Head of caudate nucleus (tissue), 42 donors: ENCODE results near the gene CUTA.
"Not testable (repeated sequence)": the region's sequence is repeated elsewhere in the genome, so short reads cannot be mapped to it uniquely, and the experiment has no call there.

ENCODE experiments used
- DNase-seq, 42 donors: peaks; one replicate each; pipeline versions ENCODE4 v3.0.0 to v3.0.0-alpha.2; 2020 to 2021; ENCODE audit warnings: mixed read lengths in 7 of 42
- intact Hi-C: fragments of 100-400 bp; cut with DNase I; formaldehyde crosslinking; loops from one replicate; pipeline ENCODE4 v1.15.0; 2022

CUTA gene

DNA sequence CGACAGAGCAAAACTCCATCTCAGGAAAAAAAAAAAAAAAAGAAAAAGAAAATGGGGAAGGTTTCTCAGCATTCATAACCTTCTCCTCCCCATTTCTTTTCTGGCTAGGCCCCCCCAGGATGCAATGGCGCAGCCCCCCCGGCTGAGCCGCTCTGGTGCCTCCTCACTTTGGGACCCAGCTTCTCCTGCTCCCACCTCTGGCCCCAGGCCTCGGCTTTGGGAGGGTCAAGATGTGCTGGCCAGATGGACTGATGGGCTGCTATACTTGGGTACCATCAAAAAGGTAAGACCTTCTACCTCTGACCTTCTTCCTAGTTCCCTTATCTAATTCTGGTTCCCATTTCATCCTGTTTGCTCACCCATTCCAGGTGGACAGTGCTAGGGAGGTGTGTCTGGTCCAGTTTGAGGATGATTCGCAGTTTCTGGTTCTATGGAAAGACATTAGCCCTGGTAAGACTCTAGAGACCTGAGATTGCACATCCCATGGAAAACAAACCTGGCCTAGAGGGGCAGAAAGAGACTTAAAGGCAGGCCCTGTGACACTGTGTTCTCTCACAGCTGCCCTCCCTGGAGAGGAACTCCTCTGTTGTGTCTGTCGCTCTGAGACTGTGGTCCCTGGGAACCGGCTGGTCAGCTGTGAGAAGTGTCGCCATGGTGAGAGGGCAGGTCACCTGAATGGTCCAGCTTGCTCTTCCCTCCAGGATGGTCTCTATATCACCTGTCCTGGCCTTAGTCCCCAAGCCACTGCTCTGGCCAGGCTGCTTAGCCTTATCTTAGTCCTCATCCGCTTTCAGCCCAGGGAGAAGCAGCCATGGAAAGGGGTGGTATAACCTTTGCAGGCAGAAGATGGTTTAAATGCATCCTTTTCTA lies 5.5 kb downstream of the CUTA start:
- intact Hi-C loops, result loop anchor here (10.0 kb wide), 2 partner anchors 118 to 208 kb away; partner anchors contain the start of genes HSD17B8, RGL2, RING1 and RXRB
- DNase-seq, result no peak

DNA sequence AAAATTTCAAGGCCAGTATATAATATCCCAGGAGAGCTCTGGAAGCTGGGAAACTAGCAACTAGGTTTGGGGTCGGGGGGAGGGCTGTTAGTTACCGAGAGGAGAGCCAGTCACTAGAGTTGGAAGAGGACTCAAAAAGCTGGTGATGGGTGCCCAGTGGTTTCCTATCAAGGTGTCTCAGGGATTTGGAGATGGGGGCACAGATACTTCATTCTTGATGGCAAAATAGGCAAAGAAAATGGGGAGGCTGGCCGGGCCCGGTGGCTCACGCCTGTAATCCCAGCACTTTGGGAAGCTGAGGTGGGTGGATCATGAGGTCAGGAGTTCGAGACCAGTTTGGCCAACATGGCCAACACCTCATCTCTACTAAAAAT lies 6.3 kb downstream of the CUTA start:
- no peak for DNase-seq
- intact Hi-C loops, result loop anchor here (10.0 kb wide), 2 partner anchors 117 to 207 kb away; partner anchors contain the start of genes HSD17B8, RGL2, RING1 and RXRB

DNA sequence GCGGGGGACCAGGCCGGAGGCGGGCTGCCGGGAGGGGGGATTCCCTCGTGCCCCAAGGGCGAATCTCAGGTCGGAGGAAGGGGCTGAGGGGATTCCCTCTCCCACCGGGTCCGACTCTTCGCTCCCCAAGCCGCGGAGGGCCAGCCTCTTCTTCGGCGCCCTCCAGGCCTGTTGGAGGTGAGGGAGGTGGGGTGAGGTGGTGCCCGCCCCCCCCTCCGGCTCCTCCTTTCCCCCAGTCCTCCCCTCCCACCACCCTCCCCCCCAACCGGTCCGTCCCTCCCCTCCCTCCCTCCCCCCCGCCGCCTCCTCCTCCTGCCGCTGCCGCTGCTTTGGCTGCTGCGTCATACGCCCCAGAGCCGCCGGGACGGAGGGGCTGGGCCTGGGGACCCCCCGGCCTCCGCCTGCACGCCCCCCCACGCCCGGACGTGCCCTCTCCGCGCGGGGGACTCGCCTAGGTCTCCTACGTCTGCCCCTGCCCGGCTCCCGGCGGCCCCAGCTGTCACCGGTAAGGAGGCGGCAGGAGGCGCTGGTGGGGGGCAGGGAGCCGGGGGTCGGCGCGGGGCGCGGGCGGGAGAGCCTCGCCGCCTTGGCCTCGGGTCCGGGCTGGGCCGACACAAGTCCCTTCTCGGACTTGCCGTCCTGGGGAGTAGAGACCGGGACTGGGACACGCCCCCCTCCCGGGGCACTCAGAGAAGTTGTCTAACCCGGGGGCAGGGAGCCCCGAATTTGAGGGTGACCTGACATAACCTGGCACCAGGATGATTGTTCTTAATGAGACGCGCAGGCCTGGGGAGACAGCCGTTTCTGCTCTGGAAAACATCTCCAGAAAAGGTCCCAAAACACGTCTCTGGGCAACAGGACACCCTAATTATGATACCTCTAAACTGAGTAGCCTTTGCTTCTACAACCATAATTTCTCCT lies 6.9 kb downstream of the CUTA start, which contains the start of gene PHF1:
Gene PHF1 (plus strand): TSS at position 304 of the 921 bp plus-strand sequence. CDS start 1,250 bp downstream, outside the sequence.
- intact Hi-C loops, result loop anchor here (1.0 to 10.0 kb wide), 4 partner anchors 7 to 206 kb away; partner anchors contain the start of genes CUTA, HSD17B8, KIFC1 and RGL2
- peak in 24 of 42 donors; percentile 11 to 83 (median 58) for DNase-seq

DNA sequence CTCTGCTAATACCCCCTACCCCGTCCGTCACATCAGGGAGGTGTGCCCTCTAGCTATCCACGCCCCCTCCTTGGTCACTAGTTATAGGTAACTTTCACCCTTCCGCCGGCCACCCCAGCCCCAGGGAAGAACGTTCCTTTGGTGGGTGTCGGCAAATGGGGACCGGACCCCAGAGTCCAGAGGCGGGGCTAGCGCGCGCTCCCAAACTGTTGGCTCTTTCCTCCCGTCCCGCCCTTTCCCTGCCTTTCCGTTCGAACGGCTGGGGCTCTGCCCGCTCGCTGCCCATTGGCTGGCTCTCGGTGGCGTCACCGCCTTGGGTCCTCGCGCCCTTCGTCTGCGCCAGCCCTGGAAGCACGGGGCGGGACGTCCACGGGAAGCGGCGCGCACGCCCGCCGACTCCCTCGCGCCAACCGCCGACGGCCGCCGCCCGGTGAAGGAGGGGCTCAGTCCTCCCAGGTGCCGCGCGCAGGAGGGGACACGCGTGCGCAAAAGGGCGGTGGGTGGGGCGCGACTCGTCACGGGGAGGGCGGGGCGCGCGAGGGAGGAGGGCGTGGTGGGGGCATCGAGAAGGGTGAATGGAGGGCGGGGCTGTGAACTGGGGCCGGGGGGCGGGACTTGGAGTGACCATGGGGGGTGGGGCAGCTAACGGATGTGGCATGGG lies 7.7 kb downstream of the CUTA start:
- intact Hi-C loops, result loop anchor here (1.0 to 10.0 kb wide), 4 partner anchors 8 to 205 kb away; partner anchors contain the start of genes CUTA, HSD17B8, KIFC1 and RGL2
- peak; percentile 94 to 99 (median 98) for DNase-seq

DNA sequence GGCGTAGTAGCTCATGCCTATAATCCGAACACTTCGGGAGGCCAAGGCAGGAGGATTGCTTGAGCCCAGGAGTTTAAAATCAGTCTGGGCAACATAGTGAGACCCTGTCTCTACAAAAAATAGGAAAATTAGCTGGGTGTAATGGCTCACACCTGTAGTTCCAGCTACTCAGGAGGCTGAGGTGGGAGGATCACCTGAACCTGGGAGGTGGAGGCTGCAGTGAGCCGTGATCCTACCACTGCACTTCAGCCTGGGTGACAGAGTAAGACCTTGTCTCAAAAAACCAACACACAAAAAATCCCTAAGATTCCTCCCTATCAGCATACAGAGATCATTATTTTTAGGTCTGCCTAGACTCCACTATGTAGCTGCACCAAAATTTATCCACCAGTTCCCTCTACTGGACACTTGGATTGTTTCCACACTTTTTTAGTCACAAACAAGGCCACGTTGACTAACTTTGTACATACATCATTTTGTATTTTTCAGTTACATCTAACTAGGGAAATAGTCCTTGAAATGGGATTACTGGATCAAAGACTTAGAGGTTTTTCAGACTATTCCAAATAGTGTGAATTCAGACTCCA lies 10.7 kb downstream of the CUTA start:
- intact Hi-C loops, result no loop called here
- DNase-seq, result no peak

DNA sequence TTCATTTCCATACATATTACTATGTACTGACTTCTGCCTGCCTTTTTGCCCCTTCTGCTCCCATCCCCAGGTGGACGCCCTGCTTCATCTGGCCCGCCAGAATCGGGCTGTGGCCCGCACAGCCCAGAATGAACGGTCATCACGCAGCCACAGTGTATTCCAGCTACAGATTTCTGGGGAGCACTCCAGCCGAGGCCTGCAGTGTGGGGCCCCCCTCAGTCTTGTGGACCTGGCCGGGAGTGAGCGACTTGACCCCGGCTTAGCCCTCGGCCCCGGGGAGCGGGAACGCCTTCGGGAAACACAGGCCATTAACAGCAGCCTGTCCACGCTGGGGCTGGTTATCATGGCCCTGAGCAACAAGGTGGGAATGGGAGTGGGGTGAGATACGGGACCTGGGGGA lies 11.8 kb downstream of the CUTA start:
- DNase-seq, result no peak
- intact Hi-C loops, result no loop called here

DNA sequence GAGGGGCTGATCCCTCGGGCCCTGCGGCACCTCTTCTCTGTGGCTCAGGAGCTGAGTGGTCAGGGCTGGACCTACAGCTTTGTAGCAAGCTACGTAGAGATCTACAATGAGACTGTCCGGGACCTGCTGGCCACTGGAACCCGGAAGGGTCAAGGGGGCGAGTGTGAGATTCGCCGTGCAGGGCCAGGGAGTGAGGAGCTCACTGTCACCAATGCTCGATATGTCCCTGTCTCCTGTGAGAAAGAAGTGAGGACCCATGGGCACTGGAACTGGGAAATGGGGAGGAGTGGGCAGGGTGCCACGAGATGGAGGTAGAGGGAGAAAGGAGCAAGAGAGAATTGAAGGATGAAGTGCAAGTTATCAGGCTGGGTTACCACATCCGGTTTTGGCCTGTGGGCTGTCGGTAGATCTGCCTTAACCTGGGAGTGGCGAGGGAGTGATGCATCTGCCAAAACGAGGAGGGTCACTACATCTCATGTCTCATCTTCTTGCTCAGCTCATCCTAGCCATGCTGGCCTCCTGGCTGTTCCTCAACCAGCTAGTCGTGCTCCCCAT lies 12.4 kb downstream of the CUTA start:
- no peak for DNase-seq
- intact Hi-C loops, result no loop called here

DNA sequence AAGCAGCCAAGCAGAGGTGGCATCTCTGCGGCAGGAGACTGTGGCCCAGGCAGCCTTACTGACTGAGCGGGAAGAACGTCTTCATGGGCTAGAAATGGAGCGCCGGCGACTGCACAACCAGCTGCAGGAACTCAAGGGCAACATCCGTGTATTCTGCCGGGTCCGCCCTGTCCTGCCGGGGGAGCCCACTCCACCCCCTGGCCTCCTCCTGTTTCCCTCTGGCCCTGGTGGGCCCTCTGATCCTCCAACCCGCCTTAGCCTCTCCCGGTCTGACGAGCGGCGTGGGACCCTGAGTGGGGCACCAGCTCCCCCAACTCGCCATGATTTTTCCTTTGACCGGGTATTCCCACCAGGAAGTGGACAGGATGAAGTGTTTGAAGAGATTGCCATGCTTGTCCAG lies 13.0 kb downstream of the CUTA start:
- intact Hi-C loops, result no loop called here
- no peak for DNase-seq

DNA sequence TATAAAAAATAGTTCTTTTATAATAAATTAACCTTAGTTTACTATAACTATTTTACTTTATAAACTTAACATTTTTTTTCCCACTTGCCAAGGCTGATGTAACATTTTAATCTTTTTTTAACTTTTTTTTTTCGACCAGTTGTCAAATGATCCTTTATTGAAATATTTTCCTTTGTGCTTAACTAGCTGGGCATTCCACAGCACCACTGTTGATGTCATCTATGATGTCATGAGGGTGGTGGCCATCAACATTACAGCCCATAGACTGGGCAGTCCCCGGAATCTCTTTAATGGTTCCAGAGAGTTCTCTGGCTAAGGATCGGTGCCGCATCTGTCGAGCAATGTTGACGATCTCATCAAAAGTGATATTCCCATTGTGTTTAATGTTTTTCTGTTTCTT lies 18.0 kb downstream of the CUTA start:
- intact Hi-C loops, DNase-seq: not testable (repeated sequence)

DNA sequence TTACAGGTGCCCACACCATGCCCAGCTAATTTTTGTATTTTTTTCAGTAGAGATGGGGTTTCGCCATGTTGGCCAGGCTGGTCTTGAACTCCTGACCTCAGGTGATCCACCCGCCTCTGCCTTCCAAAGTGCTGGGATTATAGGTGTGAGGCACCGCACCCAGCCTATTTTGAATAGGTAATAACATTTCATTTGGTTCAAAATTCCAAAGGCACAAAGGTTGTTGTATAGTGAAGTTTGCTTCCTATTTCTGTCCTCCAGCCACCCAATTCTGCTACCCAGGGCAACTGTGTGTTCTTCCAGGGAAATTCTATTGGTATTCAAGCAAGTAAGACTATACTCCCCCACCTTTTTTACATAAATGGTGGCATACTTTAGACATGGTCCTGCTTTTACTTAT lies 19.3 kb downstream of the CUTA start:
- DNase-seq, intact Hi-C loops: not testable (repeated sequence)

DNA sequence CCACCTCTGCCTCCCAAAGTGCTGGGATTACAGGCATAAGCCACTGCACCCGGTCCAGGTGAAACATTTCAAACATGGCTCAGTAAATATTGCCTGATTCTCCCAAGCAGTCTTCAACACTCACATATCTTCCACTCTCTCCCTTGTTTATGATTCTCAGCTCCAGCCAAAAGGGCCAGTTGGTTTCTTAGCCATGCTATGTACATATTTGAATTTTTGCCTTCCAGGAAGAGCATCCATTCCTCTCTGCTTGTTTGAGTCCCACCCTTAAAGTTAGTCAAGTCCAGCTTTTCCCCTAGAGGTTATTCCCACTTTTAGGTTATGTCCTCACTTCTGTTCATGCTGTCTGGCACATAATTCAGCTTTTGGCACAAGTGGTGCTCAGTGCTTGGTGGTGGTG lies 20.4 kb downstream of the CUTA start:
- intact Hi-C loops, result no loop called here
- no peak for DNase-seq

DNA sequence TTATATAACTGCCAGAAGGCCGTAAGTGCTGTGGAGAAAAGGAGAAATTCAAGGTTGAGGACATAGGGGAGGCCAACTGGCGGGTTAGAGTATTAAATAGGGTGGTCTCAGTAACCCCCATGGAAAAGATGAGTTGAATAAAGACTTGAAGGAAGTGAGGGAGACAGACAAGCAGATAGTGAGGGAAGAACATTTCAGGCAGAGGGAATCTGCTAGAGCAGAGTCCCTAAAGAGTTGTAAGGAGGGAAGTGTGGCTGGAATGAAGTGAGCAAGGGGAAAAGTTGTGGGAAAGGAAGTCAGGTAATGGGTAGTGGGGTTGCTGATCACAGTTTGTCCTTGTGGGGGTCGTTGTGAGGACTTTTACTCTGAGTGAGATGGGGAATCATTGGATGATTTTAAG lies 24.9 kb downstream of the CUTA start:
- intact Hi-C loops, result loop anchor here (5.0 kb wide), 1 partner anchor 184 kb away; no protein-coding TSS in a partner anchor

DNA sequence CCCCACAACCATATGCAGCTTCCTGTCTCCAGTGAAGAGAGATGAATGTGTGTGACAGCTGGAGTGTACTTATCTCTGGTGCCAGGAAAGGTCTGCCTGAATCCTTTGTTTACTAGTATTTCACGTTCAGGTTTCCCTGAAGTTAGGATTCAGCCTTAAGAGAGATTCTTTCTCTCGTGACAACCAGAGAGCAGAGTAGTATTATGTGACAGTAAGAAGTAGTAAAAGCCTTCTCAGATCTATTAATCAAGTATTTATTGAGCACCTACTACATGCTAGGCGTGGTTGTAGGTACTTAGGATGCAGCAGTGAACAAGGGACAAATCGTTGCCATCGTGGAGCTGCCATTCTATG lies 25.3 kb downstream of the CUTA start:
- no peak for DNase-seq
- intact Hi-C loops, result loop anchor here (5.0 kb wide), 1 partner anchor 185 kb away; no protein-coding TSS in a partner anchor

More for the DNA sequence above, 24.9 kb downstream of the CUTA start:
- no peak for DNase-seq

DNA sequence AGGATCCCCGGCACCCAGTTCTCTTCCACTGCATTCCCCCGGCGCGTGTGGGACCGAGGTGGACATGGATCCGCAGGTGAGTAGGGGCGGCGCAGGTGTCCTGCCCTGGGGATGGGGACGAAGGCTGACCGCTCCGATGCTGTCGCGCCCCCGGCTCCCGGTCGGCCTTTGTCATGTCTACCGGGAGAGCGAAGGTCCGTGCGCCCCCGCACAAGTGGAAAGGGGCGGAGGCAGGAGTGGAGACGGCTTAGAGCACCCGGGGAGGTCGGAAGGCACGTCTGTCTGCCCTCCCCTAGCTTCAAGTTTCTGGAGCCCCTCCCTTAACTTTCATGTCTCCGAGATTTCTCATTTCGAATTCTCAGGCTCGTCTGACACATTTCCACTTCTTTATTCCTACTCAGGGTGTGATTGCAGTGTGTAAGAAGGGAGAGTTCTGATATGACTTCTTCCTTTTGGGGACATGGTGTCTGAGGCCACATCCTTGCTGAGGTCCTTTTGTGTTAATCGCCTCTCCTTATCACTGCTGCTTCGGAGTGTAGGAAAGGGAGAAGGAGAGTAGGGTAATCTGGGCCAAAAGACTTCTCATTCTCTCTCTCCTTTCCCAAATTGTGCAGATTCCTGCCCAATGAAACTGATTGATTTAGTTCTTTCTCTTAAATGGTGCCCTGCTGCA lies 25.8 kb downstream of the CUTA start:
- DNase-seq, result peak in 2 of 42 donors; percentile 21 to 40
- intact Hi-C loops, result loop anchor here (1.0 to 5.0 kb wide), 3 partner anchors 18 to 185 kb away; partner anchors contain the start of gene CUTA

DNA sequence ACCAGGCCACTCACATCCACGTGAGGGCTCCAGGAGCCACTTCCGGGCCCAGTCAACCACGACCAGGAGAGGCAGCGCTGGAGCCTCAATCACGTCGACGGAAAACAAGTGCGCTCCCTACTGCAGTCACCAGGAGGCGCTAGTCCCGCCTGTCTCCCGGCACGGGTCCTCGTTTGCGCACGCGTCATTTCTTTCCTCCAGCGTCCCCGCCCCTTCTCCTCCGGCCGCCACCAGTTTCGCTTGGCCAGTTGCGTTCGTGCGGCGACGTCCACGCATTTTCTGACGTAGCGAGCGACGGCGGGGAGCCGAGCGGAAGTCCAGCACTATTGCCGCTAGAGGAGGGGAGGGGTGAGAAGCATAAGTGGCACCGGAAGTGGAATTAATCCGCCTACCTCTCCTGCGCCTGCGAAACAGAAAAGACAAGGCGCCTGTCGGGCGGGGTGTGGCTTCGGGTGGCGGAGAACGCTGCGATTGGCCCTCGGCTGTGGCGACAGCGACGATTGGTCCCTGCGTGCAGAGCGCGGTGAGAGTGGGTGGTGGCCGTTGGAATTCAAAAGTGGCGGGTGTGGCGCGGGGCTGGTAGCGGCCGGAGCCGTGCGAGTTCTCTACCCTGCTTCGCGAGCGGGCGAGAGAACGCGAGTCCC lies 26.5 kb downstream of the CUTA start, which contains the start of gene KIFC1:
Gene KIFC1 (plus strand): TSS at position 546 of the 644 bp plus-strand sequence. CDS start 163 bp downstream, outside the sequence.
- DNase-seq, result peak; percentile 98 to 100 (median 99)
- intact Hi-C loops, result loop anchor here (1.0 to 5.0 kb wide), 3 partner anchors 19 to 186 kb away; partner anchors contain the start of gene CUTA

DNA sequence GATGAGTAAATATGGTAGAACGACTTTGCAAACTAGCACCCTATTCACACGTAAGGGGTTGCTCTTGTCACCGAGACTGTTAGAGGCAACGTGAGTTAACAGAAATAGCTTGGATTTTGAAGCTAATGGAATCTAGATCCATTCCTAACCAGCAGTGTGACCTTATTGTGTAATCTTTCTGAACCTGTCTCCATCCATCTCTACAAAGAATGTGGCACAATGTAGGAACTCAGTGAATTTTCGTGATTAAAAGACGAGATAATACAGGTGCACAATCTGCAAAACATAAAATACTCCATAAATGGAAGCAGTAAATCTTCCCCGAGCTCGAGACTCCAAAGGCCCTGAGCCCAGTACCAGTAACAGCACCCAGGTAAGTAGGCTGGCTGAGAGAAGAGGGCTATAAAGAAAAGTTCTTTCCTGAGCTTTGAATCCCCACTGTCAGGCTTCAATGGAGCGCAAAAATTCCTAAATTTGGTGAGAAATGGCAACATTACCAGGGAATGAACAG lies 27.1 kb downstream of the CUTA start:
- intact Hi-C loops, result loop anchor here (1.0 to 5.0 kb wide), 3 partner anchors 19 to 186 kb away; partner anchors contain the start of gene CUTA

More for the DNA sequence above, 27.1 kb downstream of the CUTA start:
- no peak for DNase-seq
